Thoracic aorta (tissue), 2 donors: ENCODE results near the gene RSF1. TPM values are rescaled to one million over a fixed set of nuclear protein-coding genes. Genes with fewer than 3 reads are reported as not detected.

Experiments used
- ATAC-seq: fragments of 150-250 bp; one replicate; pipeline ENCODE4 v1.8.0; 2017; ENCODE audit warnings: low read depth; ENCODE audit not compliant: insufficient number of reproducible peaks, low FRiP score
- DNase-seq: peaks from one replicate; pipeline ENCODE4 v3.0.0-alpha.2; 2020; ENCODE audit warnings: low spot score
- H3K27ac ChIP-seq, 2 donors: fragments of 200-600 bp; sonication (generic); 1 replicate in 1 of 2; 2 replicates in 1 of 2; pipeline ENCODE4 v1.5.1; 2016; ENCODE audit warnings: mild to moderate bottlenecking in 2 of 2, moderate library complexity in 2 of 2
- H3K27me3 ChIP-seq: fragments of 200-600 bp; sonication (generic); replicated peaks from 2 replicates; pipeline ENCODE4 v1.6.0; 2016; ENCODE audit warnings: mild to moderate bottlenecking; ENCODE audit not compliant: insufficient read depth
- H3K36me3 ChIP-seq: fragments of 200-600 bp; sonication (generic); one replicate; pipeline ENCODE4 v1.5.1; 2016
- H3K4me1 ChIP-seq, 2 donors: fragments of 200-600 bp; sonication (generic); 1 replicate in 1 of 2; 2 replicates in 1 of 2; pipeline versions ENCODE4 v1.5.1 to v1.6.0; 2016; ENCODE audit warnings: low read depth in 2 of 2, mild to moderate bottlenecking in 1 of 2; ENCODE audit not compliant: control insufficient read depth in 1 of 2
- H3K4me3 ChIP-seq: fragments of 200-600 bp; sonication (generic); 2 replicates; pipeline ENCODE4 v1.5.1; 2016; ENCODE audit warnings: mild to moderate bottlenecking
- H3K9me3 ChIP-seq: fragments of 200-600 bp; sonication (generic); 2 replicates; pipeline ENCODE4 v1.5.1; 2016
- total RNA-seq, 2 donors: library from RNA; depleted of rRNA; stranded (reverse); fragments of >200 nt; gene quantifications; one replicate each; pipeline versions ENCODE4 v1.1.0 to v1.2.3, GENCODE V29; 2016
- TF ChIP-seq, protein P1 (sequence below): fragments of 200-600 bp; sonication (generic); IDR thresholded peaks from one replicate; pipeline ENCODE4 v1.5.1; 2019; ENCODE audit warnings: antibody characterized with exemption

Gene RSF1
- total RNA-seq, 2 donors from 2014 or later, result 86.6 to 107 TPM

GRCh38 chr11:77728203-77728786 lies 92.2 kb downstream of the RSF1 start:
- ATAC-seq (no peak), DNase-seq (no peak)
- Histone ChIP-seq H3K27ac (no peak overlapping the region), H3K9me3 (peaks cover 12% of the 10 kb centered on the region), H3K4me1 (no peaks in the 10 kb centered on the region), H3K27me3 (no peaks in the 10 kb centered on the region), H3K36me3 (peaks cover 15% of the 10 kb centered on the region), H3K4me3 (no peak overlapping the region)
- TF ChIP-seq, protein P1, sequence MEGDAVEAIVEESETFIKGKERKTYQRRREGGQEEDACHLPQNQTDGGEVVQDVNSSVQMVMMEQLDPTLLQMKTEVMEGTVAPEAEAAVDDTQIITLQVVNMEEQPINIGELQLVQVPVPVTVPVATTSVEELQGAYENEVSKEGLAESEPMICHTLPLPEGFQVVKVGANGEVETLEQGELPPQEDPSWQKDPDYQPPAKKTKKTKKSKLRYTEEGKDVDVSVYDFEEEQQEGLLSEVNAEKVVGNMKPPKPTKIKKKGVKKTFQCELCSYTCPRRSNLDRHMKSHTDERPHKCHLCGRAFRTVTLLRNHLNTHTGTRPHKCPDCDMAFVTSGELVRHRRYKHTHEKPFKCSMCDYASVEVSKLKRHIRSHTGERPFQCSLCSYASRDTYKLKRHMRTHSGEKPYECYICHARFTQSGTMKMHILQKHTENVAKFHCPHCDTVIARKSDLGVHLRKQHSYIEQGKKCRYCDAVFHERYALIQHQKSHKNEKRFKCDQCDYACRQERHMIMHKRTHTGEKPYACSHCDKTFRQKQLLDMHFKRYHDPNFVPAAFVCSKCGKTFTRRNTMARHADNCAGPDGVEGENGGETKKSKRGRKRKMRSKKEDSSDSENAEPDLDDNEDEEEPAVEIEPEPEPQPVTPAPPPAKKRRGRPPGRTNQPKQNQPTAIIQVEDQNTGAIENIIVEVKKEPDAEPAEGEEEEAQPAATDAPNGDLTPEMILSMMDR, result no peak

GRCh38 chr11:77726524-77726923 lies 94.0 kb downstream of the RSF1 start:
- Histone ChIP-seq H3K27ac (no peak overlapping the region), H3K27me3 (no peaks in the 10 kb centered on the region), H3K4me3 (no peak overlapping the region), H3K9me3 (peaks cover 10% of the 10 kb centered on the region), H3K36me3 (peaks cover 20% of the 10 kb centered on the region), H3K4me1 (no peaks in the 10 kb centered on the region)
- TF ChIP-seq, protein P1, result no peak
- DNase-seq, result no peak
- no peak for ATAC-seq

DNA sequence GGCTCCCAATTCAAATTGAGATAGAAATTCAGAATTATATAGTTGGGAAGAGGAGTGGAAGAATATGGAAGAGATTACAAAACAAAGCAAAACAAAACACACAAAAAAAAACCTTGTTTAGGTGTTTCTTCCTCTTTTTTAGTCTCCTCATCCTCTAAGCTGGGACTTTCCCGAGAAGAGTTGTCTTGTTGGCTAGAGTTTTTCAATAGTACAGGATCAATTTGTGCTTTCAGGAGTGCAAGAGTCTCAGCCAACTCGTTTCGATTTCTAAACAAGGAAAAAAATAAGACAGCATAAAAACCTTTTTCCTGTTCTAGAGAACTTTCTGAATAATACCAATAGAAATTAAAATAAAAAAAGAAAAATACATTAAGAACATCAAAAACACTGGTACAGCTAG lies 95.1 kb downstream of the RSF1 start:
- TF ChIP-seq, protein P1, result no peak
- no peaks in the 10 kb centered on the region for H3K9me3 ChIP-seq
- peaks cover 15% of the 10 kb centered on the region for H3K36me3 ChIP-seq
- DNase-seq (no peak), ATAC-seq (no peak)
- no peaks in the 10 kb centered on the region for H3K4me1 ChIP-seq
- no peaks in the 10 kb centered on the region for H3K27me3 ChIP-seq
- H3K27ac ChIP-seq, result no peak overlapping the region
- H3K4me3 ChIP-seq, result no peak overlapping the region

DNA sequence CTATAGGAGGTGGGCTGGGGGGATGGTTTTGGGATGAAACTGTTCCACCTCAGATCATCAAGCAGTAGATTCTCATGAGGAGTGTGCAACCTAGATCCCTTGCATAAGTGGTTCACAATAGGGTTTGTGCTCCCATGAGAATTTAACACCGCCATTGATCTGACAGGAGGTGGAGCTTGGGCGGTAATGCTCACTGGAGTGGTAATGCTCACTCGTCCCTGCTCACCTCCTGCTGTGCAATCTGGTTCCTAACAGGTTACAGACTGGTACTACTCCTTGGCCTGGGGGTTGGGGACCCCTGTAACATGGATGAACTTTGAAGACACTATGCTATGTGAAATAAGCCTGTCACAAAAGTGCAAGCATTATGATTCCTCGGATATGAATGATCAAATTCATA lies 95.9 kb downstream of the RSF1 start:
- H3K36me3 ChIP-seq, result peaks cover 15% of the 10 kb centered on the region
- TF ChIP-seq, protein P1, result no peak
- DNase-seq (no peak), ATAC-seq (no peak)
- H3K27ac ChIP-seq, result no peak overlapping the region
- H3K27me3 ChIP-seq, result no peaks in the 10 kb centered on the region
- H3K4me1 ChIP-seq, result no peaks in the 10 kb centered on the region
- H3K9me3 ChIP-seq, result no peaks in the 10 kb centered on the region
- no peak overlapping the region for H3K4me3 ChIP-seq

DNA sequence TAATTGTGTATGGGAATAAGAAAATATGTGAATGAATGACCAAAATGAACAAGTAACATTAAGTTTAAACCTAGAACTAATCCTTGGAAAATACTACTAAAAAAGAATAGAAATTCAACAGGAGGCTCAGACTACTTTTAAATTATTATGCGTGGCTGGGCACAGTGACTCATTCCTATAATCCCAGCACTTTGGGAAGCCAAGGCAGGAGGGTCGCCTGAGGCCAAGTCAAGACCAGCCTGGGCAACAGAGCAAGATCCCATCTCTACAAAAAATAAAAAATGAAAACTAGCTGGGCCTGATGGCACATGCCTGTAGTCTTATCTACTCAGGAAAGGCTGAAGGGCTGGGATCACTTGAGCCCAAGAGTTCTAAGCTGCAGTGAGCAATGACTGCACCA lies 97.5 kb downstream of the RSF1 start:
- DNase-seq (no peak), ATAC-seq (no peak)
- Histone ChIP-seq H3K9me3 (no peaks in the 10 kb centered on the region), H3K4me1 (no peaks in the 10 kb centered on the region), H3K27ac (no peak overlapping the region), H3K4me3 (no peak overlapping the region), H3K27me3 (no peaks in the 10 kb centered on the region), H3K36me3 (peaks cover 16% of the 10 kb centered on the region)
- TF ChIP-seq, protein P1, result no peak
